GM18519 (cell line): ENCODE data around the gene RAB1A.
"Not testable (repeated sequence)": the region's sequence is repeated elsewhere in the genome, so short reads cannot be mapped to it uniquely, and the experiment has no call there.

Source experiments
- ATAC-seq: cut with Tn5 transposase; IDR thresholded peaks from one replicate; pipeline ENCODE4 v1.9.1; 2021; ENCODE audit warnings: mild to moderate bottlenecking, moderate library complexity; ENCODE audit not compliant: unreplicated experiment, low FRiP score

The RAB1A gene

DNA sequence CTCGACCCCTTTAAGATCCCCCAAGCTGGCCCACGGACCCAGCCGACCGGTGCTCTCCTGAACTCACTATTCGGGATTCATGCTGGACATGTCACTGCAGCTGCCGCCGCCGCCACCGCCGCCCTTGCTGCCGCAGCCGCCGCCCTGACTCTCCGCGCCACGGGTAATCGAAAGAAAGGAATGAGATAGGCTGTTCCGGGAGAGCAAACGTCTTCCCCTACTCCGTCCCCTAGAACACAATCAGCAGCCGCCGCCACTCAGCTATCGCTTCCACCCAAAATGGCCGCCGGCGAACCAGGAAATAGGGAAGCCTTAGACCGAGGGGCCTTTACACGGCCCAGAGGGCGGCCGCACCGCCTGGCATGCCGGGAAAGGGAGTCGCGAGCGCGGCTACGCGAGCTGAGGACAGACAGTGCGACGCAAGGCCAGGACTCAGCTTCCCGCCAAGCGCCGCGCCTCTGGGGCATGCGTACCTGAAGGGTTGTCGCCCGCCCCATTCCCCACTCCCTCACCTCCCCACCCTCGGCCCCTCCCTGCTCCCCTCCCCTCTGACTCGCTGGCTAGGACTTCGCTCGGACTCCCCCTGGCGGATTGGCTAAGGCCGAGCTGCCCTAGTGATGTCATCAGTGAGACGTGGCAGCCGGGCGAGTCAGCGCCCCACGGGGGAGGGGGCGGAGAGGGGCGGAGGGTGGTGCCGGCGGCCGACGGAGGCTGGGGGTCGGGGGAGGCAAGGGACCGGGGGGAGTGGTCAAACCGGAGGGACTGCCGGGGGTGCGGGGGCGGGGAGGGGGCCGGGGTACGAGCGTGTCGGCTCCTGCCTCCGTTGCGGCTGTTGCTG lies at the start of gene RAB1A:
Gene RAB1A (minus strand): TSS at position 281 of the 838 bp plus-strand sequence. CDS start 191 bp downstream, at position 90.
- peak; percentile 95 for ATAC-seq

DNA sequence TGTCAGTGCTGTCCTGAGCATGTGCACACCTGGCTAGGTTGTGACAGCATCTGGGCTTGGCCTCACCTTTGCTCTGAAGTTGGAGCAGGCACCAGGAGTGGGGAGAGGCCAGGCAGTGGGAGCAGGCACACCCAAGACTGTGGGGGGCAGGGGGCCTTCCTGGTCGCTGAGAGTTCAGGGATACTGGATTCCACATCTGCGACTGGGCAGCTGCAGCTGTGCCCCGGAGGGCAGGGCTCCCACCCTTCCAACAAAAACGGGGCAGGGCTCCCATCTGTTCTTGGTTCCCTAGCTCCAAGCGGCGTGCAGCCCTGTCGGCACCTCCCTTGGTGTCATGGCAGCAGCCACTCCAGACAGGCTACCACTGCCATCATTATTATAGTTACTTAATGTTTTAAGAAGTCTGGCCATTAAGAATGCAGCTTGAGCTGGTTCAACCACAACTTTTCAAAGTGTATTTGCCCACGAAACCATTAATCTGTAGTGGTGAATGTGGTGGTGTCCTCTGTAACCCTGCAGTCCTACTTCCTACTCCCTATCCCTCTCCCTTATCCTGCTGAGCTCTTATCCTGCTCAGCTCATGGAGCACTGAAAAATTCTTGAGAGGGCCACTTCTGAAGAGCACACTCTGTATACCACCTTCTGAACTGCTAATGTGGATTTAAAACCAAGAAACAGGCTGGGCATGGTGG lies 48.0 kb upstream of the RAB1A start:
- ATAC-seq, result no peak

GRCh38 chr2:65175894-65176530 lies 46.1 kb upstream of the RAB1A start:
- no peak for ATAC-seq

GRCh38 chr2:65174031-65174430 lies 44.1 kb upstream of the RAB1A start:
- not testable (repeated sequence) for ATAC-seq

DNA sequence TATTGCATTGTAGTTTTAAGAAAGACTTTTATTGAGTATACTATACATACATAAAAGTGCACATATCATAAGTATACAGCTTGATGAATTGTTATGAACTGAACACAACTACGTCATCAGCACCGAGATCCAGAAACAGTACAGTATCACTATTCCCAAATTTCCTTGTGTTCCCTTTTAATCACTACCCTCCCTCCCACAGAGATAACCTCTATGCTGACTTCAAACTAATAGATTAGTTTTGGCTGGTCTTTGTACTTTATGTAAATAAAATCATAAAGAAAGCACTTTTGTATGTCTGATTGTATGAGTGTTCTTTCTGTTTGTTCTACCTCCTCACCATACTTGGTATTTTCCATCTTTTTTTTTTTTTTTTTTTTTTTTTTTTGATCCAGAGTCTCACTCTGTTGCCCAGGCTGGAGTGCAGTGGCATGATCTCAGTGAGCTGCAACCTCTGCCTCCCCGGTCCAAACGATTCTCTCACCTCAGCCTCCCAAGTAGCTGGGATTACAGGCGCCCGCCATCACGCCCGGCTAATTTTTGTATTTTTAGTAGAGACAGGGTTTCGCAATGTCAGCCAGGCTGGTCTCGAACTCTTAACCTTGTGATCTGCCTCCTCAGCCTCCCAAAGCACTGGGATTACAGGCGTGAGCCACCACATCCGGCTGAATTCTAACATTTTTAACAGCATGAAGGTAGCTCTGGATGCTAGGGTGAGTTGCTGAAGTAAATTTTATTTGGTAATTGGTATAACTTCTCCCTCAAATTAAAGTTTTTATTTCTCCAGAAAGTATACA lies 43.3 kb upstream of the RAB1A start:
- no peak for ATAC-seq

- not testable (repeated sequence) for ATAC-seq
These were observed 40.9 kb upstream of the RAB1A start for GRCh38 chr2:65170611-65171477.

DNA sequence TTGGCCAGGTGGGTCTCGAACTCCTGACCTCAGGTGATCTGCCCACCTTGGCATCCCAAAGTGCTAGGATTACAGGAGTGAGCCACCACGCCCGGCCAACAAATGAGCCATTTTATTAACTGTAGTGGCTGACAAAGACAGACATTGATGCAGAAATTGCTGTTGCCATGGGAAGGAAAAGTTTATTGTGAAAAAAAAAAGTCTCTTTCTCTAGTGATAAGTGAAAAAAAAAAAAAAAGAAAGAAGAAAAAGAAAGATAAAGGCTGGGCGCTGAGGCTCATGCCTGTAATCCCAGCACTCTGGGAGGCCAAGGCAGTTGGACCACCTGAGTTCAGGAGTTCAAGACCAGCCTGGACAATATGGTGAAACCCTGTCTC lies 39.8 kb upstream of the RAB1A start:
- ATAC-seq, result no peak

- ATAC-seq, result no peak
These were observed 35.7 kb upstream of the RAB1A start for GRCh38 chr2:65165558-65165957.

- ATAC-seq, result no peak
These were observed 34.6 kb upstream of the RAB1A start for GRCh38 chr2:65164426-65164891.

DNA sequence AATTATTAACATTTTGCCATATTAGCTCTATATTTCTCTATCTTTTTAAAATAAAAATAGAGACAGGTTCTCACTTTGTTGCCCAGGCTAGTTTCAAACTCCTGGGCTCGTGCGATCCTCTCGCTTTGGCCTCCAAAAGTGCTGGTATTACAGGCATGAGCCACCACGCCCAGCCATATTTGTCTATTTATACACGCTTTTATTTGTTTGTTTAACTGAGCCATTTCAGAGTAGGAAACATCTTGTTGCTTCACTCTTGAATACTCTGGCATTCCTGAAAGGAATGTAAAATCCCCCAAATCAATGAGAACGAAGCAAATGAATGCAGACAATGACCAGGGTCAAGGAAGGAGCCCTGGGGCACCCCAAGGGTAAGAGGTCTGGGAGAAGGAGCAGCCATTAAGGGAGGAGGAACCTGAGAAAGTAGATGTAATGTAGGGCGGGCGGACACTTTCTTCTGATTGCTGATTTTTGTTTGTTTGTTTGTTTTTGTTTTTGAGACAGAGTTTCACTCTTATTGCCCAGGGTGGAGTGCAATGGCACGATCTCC lies 31.7 kb upstream of the RAB1A start:
- ATAC-seq, result no peak

GRCh38 chr2:65159906-65160305 lies 30.0 kb upstream of the RAB1A start:
- no peak for ATAC-seq

DNA sequence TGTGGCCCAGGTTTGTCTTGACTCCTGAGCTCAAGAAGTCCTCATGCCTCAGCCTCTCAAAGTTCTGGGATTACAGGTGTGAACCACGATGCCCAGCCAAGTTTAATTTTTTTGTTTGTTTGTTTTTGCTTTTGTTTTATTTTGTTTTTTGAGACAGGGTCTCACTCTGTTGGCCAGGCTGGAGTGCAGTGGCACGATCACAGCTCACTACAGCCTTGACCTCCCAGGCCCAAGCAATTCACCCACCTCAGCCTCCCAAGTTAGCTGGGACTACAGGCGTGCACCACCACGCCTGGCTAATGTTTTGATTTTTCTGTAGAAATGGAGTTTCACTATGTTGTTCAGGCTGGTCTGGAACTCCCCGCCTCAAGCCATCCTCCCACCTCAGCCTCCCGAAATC lies 29.4 kb upstream of the RAB1A start:
- ATAC-seq, result no peak

- ATAC-seq, result no peak
These were observed 28.7 kb upstream of the RAB1A start for GRCh38 chr2:65158557-65158956.

DNA sequence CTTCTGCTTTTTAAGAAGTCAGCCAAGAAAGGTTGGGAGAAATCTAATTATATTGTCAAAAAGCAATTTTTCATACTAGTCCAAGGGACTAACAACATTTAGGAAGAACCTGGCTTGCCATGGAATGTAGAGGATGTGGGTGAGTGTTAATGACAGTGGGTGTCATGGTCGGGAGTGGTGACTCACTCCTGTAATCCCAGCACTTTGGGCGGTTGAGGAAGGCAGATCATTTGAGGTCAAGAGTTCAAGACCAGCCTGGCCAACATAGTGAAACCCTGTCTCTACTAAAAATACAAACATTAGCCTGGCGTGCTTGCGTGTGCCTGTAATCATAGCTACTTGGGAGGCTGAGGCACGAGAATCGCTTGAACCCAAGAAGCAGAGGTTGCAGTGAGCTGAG lies 27.9 kb upstream of the RAB1A start:
- not testable (repeated sequence) for ATAC-seq

- no peak for ATAC-seq
These were observed 26.1 kb upstream of the RAB1A start for GRCh38 chr2:65156041-65156440.

DNA sequence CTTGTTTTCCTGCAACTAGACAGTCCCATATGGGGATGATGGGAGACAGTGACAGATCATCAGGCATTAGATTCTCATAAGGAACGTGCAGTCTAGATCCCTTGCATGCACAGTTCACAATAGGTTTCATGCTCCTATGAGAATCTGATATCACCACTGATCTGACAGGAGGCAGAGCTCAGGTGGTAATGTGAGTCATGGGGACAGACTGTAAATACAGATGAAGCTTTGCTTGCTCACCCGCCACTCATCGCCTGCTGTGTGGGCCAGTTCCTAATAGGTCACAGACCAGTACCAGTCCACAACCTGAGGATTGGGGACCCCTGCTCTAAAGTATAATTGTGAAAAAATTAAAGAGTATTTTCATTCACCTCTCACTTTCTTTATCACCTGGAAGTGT lies 23.6 kb upstream of the RAB1A start:
- no peak for ATAC-seq

DNA sequence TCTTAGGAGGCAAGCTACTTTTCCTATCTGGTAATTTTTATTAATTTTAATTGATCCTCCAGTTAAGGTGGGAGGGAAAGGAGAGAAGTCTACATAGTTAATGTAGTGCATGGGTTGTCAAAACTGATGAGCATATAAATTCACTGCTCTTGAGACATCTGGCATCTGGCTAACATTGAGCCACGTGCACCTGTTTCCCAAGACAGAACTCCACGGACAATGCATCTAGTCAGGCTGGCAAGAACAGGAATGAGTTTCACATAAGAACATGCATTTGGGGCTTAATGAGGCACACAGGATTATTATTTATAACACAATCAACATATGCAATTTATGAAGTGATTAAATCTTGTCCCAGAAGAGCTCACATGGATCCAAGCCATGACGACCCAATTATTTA lies 16.2 kb upstream of the RAB1A start:
- ATAC-seq, result no peak

DNA sequence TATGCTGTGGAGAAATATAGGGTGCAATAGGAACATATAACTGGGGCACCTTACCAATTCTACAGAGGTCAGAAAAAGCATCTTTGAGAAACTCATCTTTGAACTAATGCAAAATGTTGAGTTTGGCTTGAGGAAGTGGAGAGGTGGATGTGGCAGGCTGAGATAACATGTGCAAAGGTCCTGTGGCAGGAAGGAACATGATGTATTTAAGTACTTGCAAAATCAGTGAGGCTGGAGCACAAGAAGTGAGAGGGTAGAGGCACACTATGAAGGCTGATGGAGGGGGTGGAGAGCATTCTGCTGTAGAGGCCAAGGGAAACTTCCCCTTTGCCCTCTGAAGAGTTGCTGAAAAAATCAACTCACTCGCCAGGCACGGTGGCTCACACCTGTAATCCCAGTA lies 14.7 kb upstream of the RAB1A start:
- ATAC-seq, result no peak

DNA sequence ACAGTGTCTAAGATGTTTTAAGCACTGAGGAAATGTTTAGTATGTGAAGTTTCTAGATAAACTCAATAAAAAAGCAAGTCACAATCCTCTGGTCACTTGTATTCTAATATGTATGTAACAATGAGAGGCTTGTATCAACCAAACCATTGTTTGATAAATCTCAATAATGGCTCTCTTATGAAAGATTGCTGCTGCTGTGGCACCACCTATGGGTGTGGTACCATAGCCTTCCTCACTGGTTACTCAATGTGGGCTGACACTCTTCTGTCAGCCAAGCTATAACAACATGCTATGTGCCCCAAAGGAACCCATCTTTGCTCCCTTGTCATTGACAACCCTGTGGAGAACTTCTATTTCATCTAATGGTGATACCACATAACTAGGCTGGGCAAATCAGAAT lies 12.6 kb upstream of the RAB1A start:
- ATAC-seq, result no peak
